Measurements from ENCODE around the gene ALOXE3. TPM values are rescaled to one million over a fixed set of nuclear protein-coding genes. Genes with fewer than 3 reads are reported as not detected.
A peak's percentile ranks its signal among the peaks of the same experiment; 100 is the strongest.

The ALOXE3 gene
- total and polyA plus RNA-seq, 4 donors, result 0.12 to 0.68 (median 0.28) TPM; not detected in 1

- Histone ChIP-seq H3K9me3 (ENCODE audit: control insufficient read depth in 4 of 4, insufficient read depth in 3 of 4, low read length in 3 of 4) (no peaks in the 10 kb centered on the region), H3K9ac (ENCODE audit: insufficient read depth in 1 of 2, low read length in 2 of 2) (peak overlapping the region in 1 of 2 donors; percentile 81), H3K4me3 (no peak overlapping the region), H3K36me3 (ENCODE audit: control insufficient read depth in 4 of 4, insufficient read depth in 4 of 4, low read length in 4 of 4) (no peaks in the 10 kb centered on the region), H3K27me3 (ENCODE audit: control insufficient read depth in 3 of 3, insufficient read depth in 3 of 3, low read length in 2 of 3) (peaks cover 0 to 63% (median 48%) of the 10 kb centered on the region in 3 donors), H3K27ac (ENCODE audit: low read depth in 1 of 2, low read length in 1 of 2) (peak overlapping the region in 1 of 2 donors; percentile 38), H3K4me1 (ENCODE audit: control insufficient read depth in 5 of 5, insufficient read depth in 5 of 5, low read length in 5 of 5) (peaks cover 0 to 53% (median 29%) of the 10 kb centered on the region in 5 donors)
- DNase-seq (peak; percentile 91 to 99 (median 98)), ATAC-seq (ENCODE audit: insufficient read depth, low FRiP score) (peak; percentile 40)
- TF ChIP-seq CTCF (IDR thresholded peaks at IDR 0.05; ENCODE audit: control extremely low read depth, extremely low read depth), result no peak
- WGBS, 2 donors, result 0 to 1% methylated on average over 28 of the region's 28 CpGs
These were observed 1.5 kb upstream of the ALOXE3 start for GRCh38 chr17:8119581-8120519.

GRCh38 chr17:8118769-8119580 is 661 bp upstream of the ALOXE3 start:
- DNase-seq (peak; percentile 89 to 97 (median 95)), ATAC-seq (ENCODE audit: insufficient read depth, low FRiP score) (peak; percentile 68)
- peak; percentile 36 for TF ChIP-seq CTCF (IDR thresholded peaks at IDR 0.05; ENCODE audit: control extremely low read depth, extremely low read depth)
- WGBS, 2 donors, result 0 to 1% methylated on average over 38 of the region's 38 CpGs
- Histone ChIP-seq H3K27me3 (ENCODE audit: control insufficient read depth in 3 of 3, insufficient read depth in 3 of 3, low read length in 2 of 3) (peaks cover 0 to 63% (median 48%) of the 10 kb centered on the region in 3 donors), H3K27ac (ENCODE audit: low read depth in 1 of 2, low read length in 1 of 2) (peak overlapping the region; percentile 47 to 68), H3K4me1 (ENCODE audit: control insufficient read depth in 5 of 5, insufficient read depth in 5 of 5, low read length in 5 of 5) (peaks cover 0 to 45% (median 21%) of the 10 kb centered on the region in 5 donors), H3K9me3 (ENCODE audit: control insufficient read depth in 4 of 4, insufficient read depth in 3 of 4, low read length in 3 of 4) (no peaks in the 10 kb centered on the region), H3K4me3 (peak overlapping the region; percentile 42), H3K9ac (ENCODE audit: insufficient read depth in 1 of 2, low read length in 2 of 2) (peak overlapping the region in 1 of 2 donors; percentile 81), H3K36me3 (ENCODE audit: control insufficient read depth in 4 of 4, insufficient read depth in 4 of 4, low read length in 4 of 4) (no peaks in the 10 kb centered on the region)

GRCh38 chr17:8117367-8117979 is 841 bp downstream of the ALOXE3 start:
- WGBS, 2 donors, result 4 to 6% methylated on average over 17 to 18 of the region's 18 CpGs
- Histone ChIP-seq H3K36me3 (ENCODE audit: control insufficient read depth in 4 of 4, insufficient read depth in 4 of 4, low read length in 4 of 4) (no peaks in the 10 kb centered on the region), H3K9me3 (ENCODE audit: control insufficient read depth in 4 of 4, insufficient read depth in 3 of 4, low read length in 3 of 4) (no peaks in the 10 kb centered on the region), H3K9ac (ENCODE audit: insufficient read depth in 1 of 2, low read length in 2 of 2) (no peak overlapping the region), H3K27ac (ENCODE audit: low read depth in 1 of 2, low read length in 1 of 2) (no peak overlapping the region), H3K4me3 (no peak overlapping the region), H3K27me3 (ENCODE audit: control insufficient read depth in 3 of 3, insufficient read depth in 3 of 3, low read length in 2 of 3) (peaks cover 0 to 57% (median 39%) of the 10 kb centered on the region in 3 donors), H3K4me1 (ENCODE audit: control insufficient read depth in 5 of 5, insufficient read depth in 5 of 5, low read length in 5 of 5) (peaks cover 0 to 30% (median 10%) of the 10 kb centered on the region in 5 donors)
- no peak for TF ChIP-seq CTCF (IDR thresholded peaks at IDR 0.05; ENCODE audit: control extremely low read depth, extremely low read depth)
- ATAC-seq (ENCODE audit: insufficient read depth, low FRiP score) (no peak), DNase-seq (no peak)

Data from lung (tissue), 12 donors.